Measurements from ENCODE around the gene WRNIP1.

- TF ChIP-seq CTCF (IDR thresholded peaks at IDR 0.05) (no peak), POLR2A (IDR thresholded peaks at IDR 0.05) (no peak)
These were observed 1.8 kb upstream of the WRNIP1 start for GRCh38 chr6:2763345-2763841.
